ENCODE measurements around the gene CCDC141.

CCDC141 gene

DNA sequence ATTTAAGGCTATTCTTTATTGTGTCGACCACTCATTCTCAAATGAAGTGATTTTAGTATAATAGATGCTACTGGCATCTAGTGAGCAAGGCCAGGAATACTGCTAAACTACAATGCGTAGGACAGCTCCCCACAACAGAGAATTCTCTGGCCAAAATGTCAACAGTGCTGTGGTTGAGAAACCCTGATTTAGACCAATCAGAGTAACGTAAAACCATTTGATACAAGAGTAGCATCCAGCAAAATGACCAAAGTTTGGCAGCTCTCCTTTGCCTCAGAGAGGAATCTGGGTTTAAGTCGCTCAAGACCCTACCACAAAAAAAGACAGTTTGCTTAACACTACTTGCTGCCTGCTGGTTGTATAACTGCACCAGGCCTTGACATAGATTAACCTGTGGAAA is 205.7 kb downstream of the CCDC141 start:
- Histone ChIP-seq H3K4me3 (ENCODE audit: low read length) (no peak overlapping the region), H3K27me3 (replicated peaks; ENCODE audit: insufficient read depth, low read length) (no peaks in the 10 kb centered on the region), H3K4me1 (ENCODE audit: low read length) (no peaks in the 10 kb centered on the region), H3K27ac (ENCODE audit: low read length) (no peak overlapping the region), H2AFZ (ENCODE audit: low read length) (no peak overlapping the region), H3F3A (ENCODE audit: insufficient read depth, low read length) (no peaks in the 10 kb centered on the region), H3K4me2 (ENCODE audit: low read depth, low read length) (no peak overlapping the region), H3K9me3 (replicated peaks; ENCODE audit: insufficient read depth, low read length) (no peaks in the 10 kb centered on the region), H3K9ac (ENCODE audit: low read length) (no peak overlapping the region), H3K9me2 (replicated peaks; ENCODE audit: insufficient read depth, low read length) (no peaks in the 10 kb centered on the region), H4K20me1 (ENCODE audit: insufficient read depth, low read length) (no peaks in the 10 kb centered on the region), H3K79me2 (ENCODE audit: low read length) (no peaks in the 10 kb centered on the region), H3K36me3 (replicated peaks; ENCODE audit: insufficient read depth, low read length) (no peaks in the 10 kb centered on the region)
- no peak for DNase-seq
- TF ChIP-seq, protein P1, sequence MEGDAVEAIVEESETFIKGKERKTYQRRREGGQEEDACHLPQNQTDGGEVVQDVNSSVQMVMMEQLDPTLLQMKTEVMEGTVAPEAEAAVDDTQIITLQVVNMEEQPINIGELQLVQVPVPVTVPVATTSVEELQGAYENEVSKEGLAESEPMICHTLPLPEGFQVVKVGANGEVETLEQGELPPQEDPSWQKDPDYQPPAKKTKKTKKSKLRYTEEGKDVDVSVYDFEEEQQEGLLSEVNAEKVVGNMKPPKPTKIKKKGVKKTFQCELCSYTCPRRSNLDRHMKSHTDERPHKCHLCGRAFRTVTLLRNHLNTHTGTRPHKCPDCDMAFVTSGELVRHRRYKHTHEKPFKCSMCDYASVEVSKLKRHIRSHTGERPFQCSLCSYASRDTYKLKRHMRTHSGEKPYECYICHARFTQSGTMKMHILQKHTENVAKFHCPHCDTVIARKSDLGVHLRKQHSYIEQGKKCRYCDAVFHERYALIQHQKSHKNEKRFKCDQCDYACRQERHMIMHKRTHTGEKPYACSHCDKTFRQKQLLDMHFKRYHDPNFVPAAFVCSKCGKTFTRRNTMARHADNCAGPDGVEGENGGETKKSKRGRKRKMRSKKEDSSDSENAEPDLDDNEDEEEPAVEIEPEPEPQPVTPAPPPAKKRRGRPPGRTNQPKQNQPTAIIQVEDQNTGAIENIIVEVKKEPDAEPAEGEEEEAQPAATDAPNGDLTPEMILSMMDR (IDR thresholded peaks at IDR 0.05; ENCODE audit: low read length): no peak
- TF ChIP-seq EZH2 (optimal IDR thresholded peaks at IDR 0.05; ENCODE audit: low read depth, low read length): no peak
- no peak for TF ChIP-seq EZH2phosphoT487 (IDR thresholded peaks at IDR 0.05; ENCODE audit: low read length)

DNA sequence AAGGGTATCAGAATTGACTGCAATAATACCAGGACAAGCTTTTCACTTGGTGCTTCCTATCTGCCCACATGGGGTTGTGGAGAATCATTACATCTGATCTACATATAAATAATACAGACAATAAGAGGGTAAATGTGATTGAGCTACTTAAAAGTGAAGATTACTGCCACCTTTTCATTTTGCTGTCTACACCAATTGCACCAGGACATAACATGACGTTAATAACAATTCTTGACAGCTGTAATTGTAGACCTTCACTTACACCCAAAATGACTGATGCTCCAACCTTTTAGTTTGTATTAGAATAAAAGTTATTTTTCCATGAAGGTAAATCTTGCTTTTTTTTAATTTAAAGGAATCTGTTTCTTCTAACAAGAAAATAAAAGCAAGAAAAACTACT is 206.2 kb downstream of the CCDC141 start:
- Histone ChIP-seq H3K4me1 (ENCODE audit: low read length) (no peaks in the 10 kb centered on the region), H3K27ac (ENCODE audit: low read length) (no peak overlapping the region), H3K27me3 (replicated peaks; ENCODE audit: insufficient read depth, low read length) (no peaks in the 10 kb centered on the region), H3K4me3 (ENCODE audit: low read length) (no peak overlapping the region), H4K20me1 (ENCODE audit: insufficient read depth, low read length) (no peaks in the 10 kb centered on the region), H3K9me2 (replicated peaks; ENCODE audit: insufficient read depth, low read length) (no peaks in the 10 kb centered on the region), H2AFZ (ENCODE audit: low read length) (no peak overlapping the region), H3K79me2 (ENCODE audit: low read length) (no peaks in the 10 kb centered on the region), H3K9ac (ENCODE audit: low read length) (no peak overlapping the region), H3F3A (ENCODE audit: insufficient read depth, low read length) (no peaks in the 10 kb centered on the region), H3K36me3 (replicated peaks; ENCODE audit: insufficient read depth, low read length) (no peaks in the 10 kb centered on the region), H3K9me3 (replicated peaks; ENCODE audit: insufficient read depth, low read length) (no peaks in the 10 kb centered on the region), H3K4me2 (ENCODE audit: low read depth, low read length) (no peak overlapping the region)
- no peak for DNase-seq
- TF ChIP-seq EZH2 (optimal IDR thresholded peaks at IDR 0.05; ENCODE audit: low read depth, low read length) (no peak), EZH2phosphoT487 (IDR thresholded peaks at IDR 0.05; ENCODE audit: low read length) (no peak)
- TF ChIP-seq, protein P1 (IDR thresholded peaks at IDR 0.05; ENCODE audit: low read length): no peak

DNA sequence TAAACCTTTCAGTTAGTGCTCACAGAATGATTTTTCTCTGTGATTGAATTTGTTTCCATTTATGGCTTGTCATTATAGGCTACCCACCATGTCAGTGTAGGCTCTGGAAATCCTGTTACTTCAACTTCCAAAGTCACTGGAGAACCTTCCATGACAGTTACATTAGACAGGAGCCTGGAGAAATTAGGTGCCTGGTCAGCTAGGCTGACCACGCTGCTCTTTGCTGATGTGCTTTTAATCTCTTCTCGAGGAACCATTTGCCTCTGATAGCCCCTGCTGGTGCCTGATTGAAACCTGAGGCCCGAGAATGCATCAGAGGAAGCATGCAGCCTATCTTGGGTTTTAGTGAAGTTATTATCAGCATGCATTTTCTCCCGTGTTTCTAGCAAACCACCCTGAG is 213.1 kb downstream of the CCDC141 start:
- Histone ChIP-seq H3K27ac (ENCODE audit: low read length) (no peak overlapping the region), H3K9me3 (replicated peaks; ENCODE audit: insufficient read depth, low read length) (no peaks in the 10 kb centered on the region), H3K4me2 (ENCODE audit: low read depth, low read length) (no peak overlapping the region), H3F3A (ENCODE audit: insufficient read depth, low read length) (no peaks in the 10 kb centered on the region), H3K4me1 (ENCODE audit: low read length) (no peaks in the 10 kb centered on the region), H3K9ac (ENCODE audit: low read length) (no peak overlapping the region), H2AFZ (ENCODE audit: low read length) (no peak overlapping the region), H3K36me3 (replicated peaks; ENCODE audit: insufficient read depth, low read length) (no peaks in the 10 kb centered on the region), H3K4me3 (ENCODE audit: low read length) (no peak overlapping the region), H4K20me1 (ENCODE audit: insufficient read depth, low read length) (no peaks in the 10 kb centered on the region), H3K79me2 (ENCODE audit: low read length) (no peaks in the 10 kb centered on the region), H3K9me2 (replicated peaks; ENCODE audit: insufficient read depth, low read length) (no peaks in the 10 kb centered on the region), H3K27me3 (replicated peaks; ENCODE audit: insufficient read depth, low read length) (no peaks in the 10 kb centered on the region)
- DNase-seq: no peak
- TF ChIP-seq EZH2phosphoT487 (IDR thresholded peaks at IDR 0.05; ENCODE audit: low read length) (no peak), EZH2 (optimal IDR thresholded peaks at IDR 0.05; ENCODE audit: low read depth, low read length) (no peak)
- TF ChIP-seq, protein P1 (IDR thresholded peaks at IDR 0.05; ENCODE audit: low read length): no peak

Data from MM.1S (cell line).